DOHH2 (cell line): ENCODE measurements around the gene VWA5B1.
A peak's percentile ranks its signal among the peaks of the same experiment; 100 is the strongest.
"Not testable (repeated sequence)": the region's sequence is repeated elsewhere in the genome, so short reads cannot be mapped to it uniquely, and the experiment has no call there.

Experiments used
- H3F3A ChIP-seq: fragments of 200-600 bp; sonication (generic), shearing (Covaris generic); 2 replicates; pipeline ENCODE4 v1.6.0; 2016; ENCODE audit warnings: antibody characterized with exemption, mild to moderate bottlenecking; ENCODE audit not compliant: control insufficient read depth, insufficient read depth
- H3K27ac ChIP-seq: fragments of 200-600 bp; sonication (generic); 2 replicates; pipeline ENCODE4 v1.5.1; 2014; ENCODE audit warnings: low read depth, mild to moderate bottlenecking, low read length, moderate library complexity
- H3K27me3 ChIP-seq: fragments of 200-600 bp; sonication (generic); 2 replicates; pipeline ENCODE4 v1.6.1; 2014; ENCODE audit warnings: mild to moderate bottlenecking, low read length, mixed read lengths; ENCODE audit not compliant: control insufficient read depth
- H3K36me3 ChIP-seq: fragments of 200-600 bp; sonication (generic); 2 replicates; pipeline ENCODE4 v1.6.1; 2014; ENCODE audit warnings: mild to moderate bottlenecking, low read length, moderate library complexity, mixed read lengths; ENCODE audit not compliant: control insufficient read depth
- H3K4me1 ChIP-seq: fragments of 200-600 bp; sonication (generic); 2 replicates; pipeline ENCODE4 v1.6.1; 2014; ENCODE audit warnings: mild to moderate bottlenecking, low read length, mixed read lengths; ENCODE audit not compliant: control insufficient read depth
- H3K4me2 ChIP-seq: fragments of 200-600 bp; sonication (generic); 2 replicates; pipeline ENCODE4 v1.6.0; 2014; ENCODE audit warnings: mild to moderate bottlenecking, low read length, moderate library complexity
- H3K4me3 ChIP-seq: fragments of 200-600 bp; sonication (generic); 2 replicates; pipeline ENCODE4 v1.5.1; 2014; ENCODE audit warnings: mild to moderate bottlenecking, low read length, mixed read lengths
- H3K79me2 ChIP-seq: fragments of 200-600 bp; sonication (generic); 2 replicates; pipeline ENCODE4 v1.6.1; 2014; ENCODE audit warnings: mild to moderate bottlenecking, low read length, mixed read lengths; ENCODE audit not compliant: control insufficient read depth
- H3K9me2 ChIP-seq: fragments of 200-600 bp; sonication (generic); replicated peaks from 2 replicates; pipeline ENCODE4 v1.6.1; 2014; ENCODE audit warnings: mild to moderate bottlenecking, low read length, mixed read lengths; ENCODE audit not compliant: control insufficient read depth
- H3K9me3 ChIP-seq: fragments of 200-600 bp; sonication (generic); 2 replicates; pipeline ENCODE4 v1.6.1; 2014; ENCODE audit warnings: antibody characterized with exemption, low read length, mixed read lengths; ENCODE audit not compliant: control insufficient read depth, insufficient read depth
- H4K20me1 ChIP-seq: fragments of 200-600 bp; sonication (generic); 2 replicates; pipeline ENCODE4 v1.6.0; 2014; ENCODE audit warnings: low read depth, mild to moderate bottlenecking, antibody characterized with exemption, low read length, moderate library complexity; ENCODE audit not compliant: control insufficient read depth, insufficient read depth
- CTCF ChIP-seq: fragments of 200-600 bp; sonication (generic); IDR thresholded peaks from one replicate; pipeline ENCODE4 v1.5.1; 2014; ENCODE audit warnings: antibody characterized with exemption, mild to moderate bottlenecking, low read depth, low read length; ENCODE audit not compliant: poor library complexity, severe bottlenecking
- EZH2phosphoT487 ChIP-seq: fragments of 200-600 bp; sonication (generic); IDR thresholded peaks from 2 replicates; pipeline ENCODE4 v1.6.1; 2017; ENCODE audit warnings: borderline replicate concordance, mild to moderate bottlenecking, antibody characterized with exemption, low read length, moderate library complexity, mixed read lengths

VWA5B1 gene

GRCh38 chr1:20271498-20272400 is 18.9 kb upstream of the VWA5B1 start:
- H3K27me3 ChIP-seq = peaks cover 3% of the 10 kb centered on the region; the same call in 1 of the 2 replicates
- no peaks in the 10 kb centered on the region for H3K79me2 ChIP-seq

GRCh38 chr1:20273716-20274115 is 17.0 kb upstream of the VWA5B1 start:
- H3K27ac ChIP-seq, H3F3A ChIP-seq, H3K36me3 ChIP-seq, H3K9me2 ChIP-seq, H3K4me2 ChIP-seq, H3K9me3 ChIP-seq, H3K4me3 ChIP-seq, H3K79me2 ChIP-seq, H3K27me3 ChIP-seq, H3K4me1 ChIP-seq, H4K20me1 ChIP-seq: not testable (repeated sequence)

More at GRCh38 chr1:20271498-20272400, 18.9 kb upstream of the VWA5B1 start:
- no peaks in the 10 kb centered on the region for H3K4me1 ChIP-seq
- no peaks in the 10 kb centered on the region for H3K9me3 ChIP-seq
- H3K9me2 ChIP-seq = no peaks in the 10 kb centered on the region
- peak; percentile 9 for TF ChIP-seq CTCF
- TF ChIP-seq EZH2phosphoT487 = no peak
- H3K4me2 ChIP-seq = no peak overlapping the region
- H3K36me3 ChIP-seq = no peaks in the 10 kb centered on the region
- H3K4me3 ChIP-seq = no peak overlapping the region
- H4K20me1 ChIP-seq = no peaks in the 10 kb centered on the region
- H3K27ac ChIP-seq = no peak overlapping the region
- no peaks in the 10 kb centered on the region for H3F3A ChIP-seq

GRCh38 chr1:20275319-20275925 is 15.3 kb upstream of the VWA5B1 start:
- no peaks in the 10 kb centered on the region for H3F3A ChIP-seq
- no peak overlapping the region for H3K27ac ChIP-seq
- no peaks in the 10 kb centered on the region for H3K9me3 ChIP-seq
- H3K4me3 ChIP-seq = no peak overlapping the region
- H3K4me2 ChIP-seq = no peak overlapping the region
- H3K4me1 ChIP-seq = no peaks in the 10 kb centered on the region
- H4K20me1 ChIP-seq = no peaks in the 10 kb centered on the region
- H3K36me3 ChIP-seq = no peaks in the 10 kb centered on the region
- peaks cover 8% of the 10 kb centered on the region for H3K27me3 ChIP-seq
- no peaks in the 10 kb centered on the region for H3K79me2 ChIP-seq
- H3K9me2 ChIP-seq = no peaks in the 10 kb centered on the region
- TF ChIP-seq CTCF (no peak), EZH2phosphoT487 (no peak)
